AG10803 (cell line): ENCODE data around the gene DNAH3.
A peak's percentile ranks its signal among the peaks of the same experiment; 100 is the strongest.

Source experiments
- DNase-seq: peaks from one replicate; pipeline ENCODE4 v3.0.0; 2010; ENCODE audit warnings: low read depth
- H3K4me3 ChIP-seq: 2 replicates; pipeline ENCODE4 v1.5.1; 2011; ENCODE audit warnings: mild to moderate bottlenecking, low read length, control low read depth
- TF ChIP-seq, protein P1 (sequence below): conservative IDR thresholded peaks from 2 replicates; pipeline ENCODE4 v1.5.1; 2011; ENCODE audit warnings: mild to moderate bottlenecking, low read length, control low read depth, inconsistent platforms

The DNAH3 gene

GRCh38 chr16:20897253-20897897 is 253.3 kb downstream of the DNAH3 start:
- peak; percentile 47 for DNase-seq
- H3K4me3 ChIP-seq, result no peak overlapping the region
- TF ChIP-seq, protein P1, sequence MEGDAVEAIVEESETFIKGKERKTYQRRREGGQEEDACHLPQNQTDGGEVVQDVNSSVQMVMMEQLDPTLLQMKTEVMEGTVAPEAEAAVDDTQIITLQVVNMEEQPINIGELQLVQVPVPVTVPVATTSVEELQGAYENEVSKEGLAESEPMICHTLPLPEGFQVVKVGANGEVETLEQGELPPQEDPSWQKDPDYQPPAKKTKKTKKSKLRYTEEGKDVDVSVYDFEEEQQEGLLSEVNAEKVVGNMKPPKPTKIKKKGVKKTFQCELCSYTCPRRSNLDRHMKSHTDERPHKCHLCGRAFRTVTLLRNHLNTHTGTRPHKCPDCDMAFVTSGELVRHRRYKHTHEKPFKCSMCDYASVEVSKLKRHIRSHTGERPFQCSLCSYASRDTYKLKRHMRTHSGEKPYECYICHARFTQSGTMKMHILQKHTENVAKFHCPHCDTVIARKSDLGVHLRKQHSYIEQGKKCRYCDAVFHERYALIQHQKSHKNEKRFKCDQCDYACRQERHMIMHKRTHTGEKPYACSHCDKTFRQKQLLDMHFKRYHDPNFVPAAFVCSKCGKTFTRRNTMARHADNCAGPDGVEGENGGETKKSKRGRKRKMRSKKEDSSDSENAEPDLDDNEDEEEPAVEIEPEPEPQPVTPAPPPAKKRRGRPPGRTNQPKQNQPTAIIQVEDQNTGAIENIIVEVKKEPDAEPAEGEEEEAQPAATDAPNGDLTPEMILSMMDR, result no peak

DNA sequence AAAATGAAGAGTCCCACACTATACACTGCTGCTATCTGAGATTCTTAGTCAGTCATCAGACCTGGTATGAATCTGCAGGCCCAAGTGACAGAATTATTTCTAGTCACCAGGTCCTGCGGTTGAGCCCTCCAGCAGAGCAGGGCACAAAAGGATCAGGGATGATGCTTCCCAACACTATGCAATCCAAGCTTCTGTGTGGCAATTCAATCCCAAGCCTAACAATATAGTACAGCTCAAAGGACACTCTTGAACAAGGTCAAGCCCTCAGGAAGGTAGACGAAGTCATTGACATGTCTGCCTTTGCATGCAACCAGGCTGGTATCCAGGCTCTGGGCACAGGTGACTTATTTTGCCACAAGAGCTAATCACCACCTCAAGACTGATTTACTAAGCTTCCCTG is 256.3 kb downstream of the DNAH3 start:
- H3K4me3 ChIP-seq, result no peak overlapping the region
- no peak for DNase-seq
- TF ChIP-seq, protein P1, result no peak

- H3K4me3 ChIP-seq, result no peak overlapping the region
- DNase-seq, result no peak
- TF ChIP-seq, protein P1, result no peak
Observed at GRCh38 chr16:20889625-20890275, 260.9 kb downstream of the DNAH3 start.

DNA sequence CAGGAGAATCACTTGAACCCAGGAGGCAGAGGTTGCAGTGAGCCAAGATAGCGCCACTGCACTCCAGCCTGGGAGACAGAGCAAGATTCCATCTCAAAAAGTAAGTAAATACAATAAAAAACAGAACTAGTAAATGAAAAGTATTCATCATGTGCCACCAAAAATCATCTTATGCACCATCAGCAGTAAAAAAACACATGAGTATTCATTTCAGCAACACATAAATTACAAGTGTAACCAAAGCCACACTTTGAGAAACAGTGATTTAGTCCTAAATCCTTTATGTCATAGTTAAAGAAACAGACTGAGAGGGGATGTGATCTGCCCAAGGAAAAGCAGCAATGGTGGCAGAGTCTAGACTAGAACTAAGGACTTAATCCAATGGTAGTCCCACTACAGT is 263.4 kb downstream of the DNAH3 start:
- no peak for DNase-seq
- H3K4me3 ChIP-seq, result no peak overlapping the region
- TF ChIP-seq, protein P1, result no peak

GRCh38 chr16:20886320-20886719 is 264.3 kb downstream of the DNAH3 start:
- DNase-seq, result no peak
- H3K4me3 ChIP-seq, result no peak overlapping the region
- TF ChIP-seq, protein P1, result no peak

- TF ChIP-seq, protein P1, result no peak
- no peak overlapping the region for H3K4me3 ChIP-seq
- peak; percentile 68 for DNase-seq
Observed at GRCh38 chr16:20884240-20884556, 266.4 kb downstream of the DNAH3 start.

DNA sequence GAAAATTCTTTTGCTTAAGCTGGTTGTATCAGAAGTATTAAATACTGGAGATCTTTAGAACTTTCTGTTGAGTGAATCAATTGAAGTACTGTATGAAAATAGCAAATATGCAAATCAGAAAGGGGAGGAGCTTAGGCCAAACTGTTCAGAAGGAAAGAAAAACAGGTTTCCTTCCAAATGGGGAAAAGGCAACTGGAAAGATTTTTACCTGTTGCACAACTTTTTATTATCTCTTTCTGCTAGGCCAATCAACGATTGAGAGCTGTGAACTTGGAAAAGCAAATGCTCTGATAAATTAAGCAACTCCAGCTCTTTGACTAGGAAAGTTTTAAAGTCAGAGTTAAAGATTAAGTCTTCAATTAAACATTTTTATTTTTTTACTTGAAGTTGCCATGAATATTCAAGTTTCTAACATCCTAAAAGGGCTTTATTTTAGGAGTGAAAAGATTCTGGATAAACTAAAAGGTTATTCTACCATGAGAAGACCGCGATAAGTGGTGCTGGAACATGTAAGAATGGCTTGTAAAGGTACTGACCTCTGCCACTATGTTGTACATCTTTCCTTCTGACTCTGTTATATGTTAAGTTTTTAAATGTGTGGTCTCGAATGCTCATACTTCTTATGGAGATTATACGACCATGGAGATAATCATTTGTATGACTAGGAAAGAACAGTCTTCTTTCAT is 266.9 kb downstream of the DNAH3 start:
- TF ChIP-seq, protein P1, result no peak
- H3K4me3 ChIP-seq, result no peak overlapping the region
- no peak for DNase-seq
